Measurements from ENCODE around the gene PCDH9.

DNA sequence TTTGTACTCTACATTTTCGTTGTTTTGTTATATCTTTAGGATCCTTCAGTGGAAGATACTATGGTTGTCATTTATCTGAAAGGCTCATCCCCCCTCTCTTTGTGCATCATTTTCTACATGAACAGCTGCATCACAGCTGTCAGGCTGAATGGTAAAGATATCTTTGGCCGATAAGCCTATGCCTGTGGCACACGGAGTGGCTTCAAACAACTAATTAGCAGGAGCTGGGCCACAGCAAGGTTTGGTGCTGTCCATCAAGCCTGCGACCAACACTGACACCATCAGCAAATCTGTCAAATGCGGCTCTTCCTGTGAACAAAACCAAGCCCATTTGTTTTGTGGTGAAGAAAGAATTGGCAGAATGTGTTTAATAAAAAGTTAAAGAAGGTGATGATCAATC lies 334.4 kb downstream of the PCDH9 start:
- no peak for TF ChIP-seq CTCF (conservative IDR thresholded peaks at IDR 0.05; ENCODE audit: low read depth in 2 of 2)
- TF ChIP-seq CREB1 (CRISPR knock-in tag; IDR thresholded peaks at IDR 0.05; ENCODE audit: low read depth), result no peak
- no peak for TF ChIP-seq JUNB (IDR thresholded peaks at IDR 0.05; ENCODE audit: unreplicated experiment)
- TF ChIP-seq EZH2 (IDR thresholded peaks at IDR 0.05; ENCODE audit: low read depth, unreplicated experiment), result no peak
- no peak for TF ChIP-seq POLR2AphosphoS5 (IDR thresholded peaks at IDR 0.05; ENCODE audit: low read depth)
- no peak for TF ChIP-seq EZH2phosphoT487 (IDR thresholded peaks at IDR 0.05; ENCODE audit: unreplicated experiment)

Data from GM23338 (cell line).